T-helper 1 cell (primary cell): ENCODE results near the gene MAP2K6.
A peak's percentile ranks its signal among the peaks of the same experiment; 100 is the strongest.

Experiments used
- DNase-seq, 5 donors: peaks; one replicate each; pipeline ENCODE4 v3.0.0-alpha.2; 2012 to 2020
- total RNA-seq, 4 donors: gene quantifications; one replicate each; lab custom pipeline; 2026; lab: John Stamatoyannopoulos, UW

The MAP2K6 gene
- total RNA-seq, result 35.3 to 46.9 (median 40.4) reads per million in 4 donors

GRCh38 chr17:69414408-69415274 is at the start of gene MAP2K6:
MAP2K6 (plus strand) TSS chr17:69414697; CDS start chr17:69414985, 288 bp downstream.
- peak; percentile 47 to 86 (median 67) for DNase-seq

DNA sequence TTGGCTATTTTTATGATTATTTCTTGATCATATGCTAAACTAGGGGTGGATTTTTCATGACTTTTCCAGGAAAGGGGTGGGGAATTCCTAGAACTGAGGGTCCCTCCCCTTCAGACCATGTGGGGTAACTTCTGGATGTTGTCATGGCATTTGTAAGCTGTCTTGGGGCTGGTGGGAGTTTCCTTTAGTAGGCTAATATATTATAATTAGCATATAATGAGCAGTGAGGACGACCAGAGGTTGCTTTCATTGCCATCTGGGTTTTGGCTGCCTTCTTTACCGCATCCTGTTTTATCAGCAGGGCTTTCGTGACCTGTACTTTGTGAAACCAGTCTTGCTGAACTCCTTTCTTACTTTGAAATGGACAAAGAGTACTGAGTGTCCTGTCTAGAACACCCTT is 47.2 kb upstream of the MAP2K6 start:
- no peak for DNase-seq

DNA sequence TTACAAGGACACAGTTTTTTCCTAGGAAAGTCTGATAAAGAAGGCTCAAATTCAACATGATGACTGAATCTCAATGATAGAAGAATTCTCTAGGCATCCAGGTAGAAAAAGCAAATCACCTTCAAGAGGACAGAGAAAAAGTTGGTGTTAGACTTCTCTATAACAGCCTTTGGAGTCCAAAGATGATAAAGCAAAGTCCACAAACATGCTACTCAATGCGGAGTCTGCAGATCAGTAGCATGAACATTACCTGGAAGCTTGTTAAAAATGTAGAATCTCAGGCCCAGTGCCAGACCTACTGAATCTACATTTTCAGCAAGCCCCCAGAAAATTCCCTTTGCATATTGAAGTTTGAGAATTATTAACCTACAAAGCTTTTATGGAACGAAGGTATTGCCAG is 41.4 kb upstream of the MAP2K6 start:
- no peak for DNase-seq

- DNase-seq, result peak in 1 of 5 donors; percentile 2
These were observed 39.3 kb upstream of the MAP2K6 start for GRCh38 chr17:69375229-69375628.

GRCh38 chr17:69388822-69389442 is 25.6 kb upstream of the MAP2K6 start:
- no peak for DNase-seq

DNA sequence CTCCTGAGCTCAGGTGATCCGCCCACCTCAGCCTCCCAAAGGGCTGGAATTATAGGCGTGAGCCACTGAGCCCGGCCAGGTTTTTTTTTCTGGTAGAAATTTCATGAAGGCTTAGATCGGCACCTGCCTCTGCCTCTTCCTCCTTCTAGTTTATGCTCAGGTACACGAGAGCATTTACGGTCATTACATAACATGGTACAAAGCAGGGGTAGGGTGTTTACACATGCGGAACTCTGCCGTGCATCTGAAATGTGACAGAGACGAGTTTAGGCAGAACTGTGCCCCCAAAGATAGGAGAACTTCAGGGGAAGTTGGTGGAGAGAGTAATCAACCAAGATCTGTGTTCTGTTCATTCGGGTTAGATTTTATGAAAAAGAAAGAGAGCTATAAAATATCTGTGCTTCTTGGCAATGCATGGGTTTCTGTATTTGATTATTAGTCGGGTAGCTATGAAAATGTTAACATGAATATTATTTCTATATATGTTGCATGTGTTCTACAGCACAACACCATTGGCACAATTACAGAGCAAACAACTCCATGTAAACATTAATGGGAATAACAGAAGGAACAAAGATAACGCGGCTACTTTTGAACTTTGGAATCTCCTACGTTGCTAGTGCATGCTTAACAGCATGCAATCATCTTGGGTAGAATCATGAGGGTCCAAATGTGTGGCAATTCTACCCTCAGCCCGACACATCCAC is 23.5 kb upstream of the MAP2K6 start:
- DNase-seq, result no peak

DNA sequence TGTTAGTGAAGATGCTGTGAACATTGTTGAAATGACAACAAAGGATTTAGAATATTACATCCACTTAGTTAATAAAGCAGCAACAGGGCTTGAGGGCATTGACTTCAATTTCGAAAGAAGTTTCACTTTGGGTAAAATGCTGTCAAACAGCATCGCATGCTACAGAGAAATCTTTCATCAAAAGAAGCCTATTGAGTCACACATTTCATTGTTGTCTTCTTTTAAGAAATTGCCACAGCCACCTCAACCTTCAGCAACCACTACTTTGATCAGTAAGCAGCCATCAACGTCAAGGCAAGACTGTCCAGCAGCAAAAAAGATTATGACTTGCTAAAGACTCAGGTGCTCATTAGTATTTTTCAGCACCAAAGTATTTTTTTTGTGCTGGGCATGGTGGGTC is 13.2 kb upstream of the MAP2K6 start:
- no peak for DNase-seq

GRCh38 chr17:69402052-69402451 is 12.4 kb upstream of the MAP2K6 start:
- no peak for DNase-seq

DNA sequence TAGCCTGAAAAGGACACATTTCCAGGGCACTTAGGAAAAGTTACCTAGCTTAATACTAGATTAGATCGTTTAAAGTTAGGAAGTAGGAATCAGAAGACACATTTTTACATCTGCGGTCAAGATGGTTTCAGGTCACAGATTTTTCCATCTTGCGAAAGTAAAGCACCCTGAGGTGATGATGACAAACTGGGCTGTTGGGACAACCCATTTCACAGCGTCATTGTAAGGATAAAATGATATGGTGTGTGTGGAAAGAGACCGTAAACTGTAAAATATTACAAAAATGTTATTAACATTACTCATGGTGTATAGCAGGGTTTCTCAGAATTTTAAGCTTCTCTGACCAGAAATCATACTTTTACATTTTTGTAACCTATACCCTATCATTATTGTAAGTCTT is 10.1 kb upstream of the MAP2K6 start:
- DNase-seq, result no peak

GRCh38 chr17:69405096-69405495 is 9.4 kb upstream of the MAP2K6 start:
- DNase-seq, result no peak

GRCh38 chr17:69406941-69407340 is 7.6 kb upstream of the MAP2K6 start:
- DNase-seq, result no peak

GRCh38 chr17:69407759-69408158 is 6.7 kb upstream of the MAP2K6 start:
- no peak for DNase-seq

GRCh38 chr17:69410671-69411070 is 3.8 kb upstream of the MAP2K6 start:
- no peak for DNase-seq

DNA sequence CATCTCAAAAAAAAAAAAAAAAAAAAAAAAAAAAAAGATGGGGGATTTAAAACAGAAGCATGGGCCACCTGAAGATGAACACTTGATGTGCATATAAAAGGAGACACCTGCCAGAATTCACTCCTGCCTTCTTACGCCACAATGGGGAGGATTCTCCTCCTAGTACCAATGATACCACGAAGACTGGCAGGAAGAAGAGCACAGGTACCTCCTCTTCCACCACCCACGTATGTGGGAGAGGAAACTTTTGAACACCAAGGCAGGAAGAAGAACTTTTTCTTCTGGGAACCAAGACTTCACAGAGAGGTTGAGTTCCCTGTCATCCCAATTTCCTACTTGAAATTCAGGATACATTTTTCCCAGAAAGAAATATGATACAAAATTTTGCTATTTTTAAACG is 2.7 kb upstream of the MAP2K6 start:
- no peak for DNase-seq

DNA sequence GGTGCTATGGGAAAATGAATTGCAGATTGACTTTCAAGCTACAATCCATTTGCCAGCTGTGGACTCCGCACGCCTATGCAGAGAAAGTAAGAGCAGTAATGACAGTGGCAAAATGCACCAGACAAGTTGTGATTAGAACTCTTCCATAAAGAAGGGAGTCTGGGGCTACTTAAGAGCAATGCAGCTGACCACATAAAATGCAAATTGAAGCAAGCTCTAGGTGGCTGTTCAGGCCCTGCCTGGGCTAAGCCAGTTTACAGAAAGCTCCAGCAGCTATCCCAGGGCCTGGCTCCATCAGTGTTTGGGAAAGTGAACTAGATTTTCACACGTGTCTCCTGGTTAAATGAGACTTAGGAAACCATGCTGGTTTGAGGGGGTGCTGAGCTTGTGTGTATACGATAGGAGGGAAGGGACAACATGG is 2.2 kb upstream of the MAP2K6 start:
- DNase-seq, result no peak

GRCh38 chr17:69415431-69415830 is 934 bp downstream of the MAP2K6 start:
- no peak for DNase-seq

GRCh38 chr17:69417545-69418483 is 3.3 kb downstream of the MAP2K6 start:
- DNase-seq, result no peak

GRCh38 chr17:69418535-69418934 is 4.0 kb downstream of the MAP2K6 start:
- DNase-seq, result no peak

GRCh38 chr17:69423450-69423849 is 9.0 kb downstream of the MAP2K6 start:
- peak in 1 of 5 donors; percentile 47 for DNase-seq

GRCh38 chr17:69424287-69425041 is 10.0 kb downstream of the MAP2K6 start:
- DNase-seq, result no peak

DNA sequence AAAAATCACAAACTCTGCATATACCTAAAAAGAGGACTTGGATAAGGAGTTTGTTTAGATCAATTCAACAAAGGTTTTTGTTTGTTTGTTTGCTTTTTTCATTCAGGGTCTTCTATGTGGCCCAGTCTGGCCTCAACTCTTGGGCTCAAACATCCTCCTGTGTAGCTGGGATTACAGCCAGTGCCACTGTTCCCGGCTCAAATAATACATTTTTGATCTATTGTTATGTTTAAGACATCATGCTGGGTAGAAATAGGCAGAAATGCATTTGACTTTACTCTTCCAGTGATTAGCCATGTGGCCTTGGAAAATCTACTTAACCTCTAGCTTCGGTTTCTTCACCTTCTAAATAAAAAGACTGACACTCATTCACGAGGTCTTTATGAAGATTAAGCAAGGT is 11.5 kb downstream of the MAP2K6 start:
- no peak for DNase-seq
